GM18858 (cell line): ENCODE results near the gene TRIM71.

ENCODE experiments used
- ATAC-seq: cut with Tn5 transposase; IDR thresholded peaks from one replicate; pipeline ENCODE4 v1.9.1; 2021; ENCODE audit not compliant: unreplicated experiment

The TRIM71 gene

DNA sequence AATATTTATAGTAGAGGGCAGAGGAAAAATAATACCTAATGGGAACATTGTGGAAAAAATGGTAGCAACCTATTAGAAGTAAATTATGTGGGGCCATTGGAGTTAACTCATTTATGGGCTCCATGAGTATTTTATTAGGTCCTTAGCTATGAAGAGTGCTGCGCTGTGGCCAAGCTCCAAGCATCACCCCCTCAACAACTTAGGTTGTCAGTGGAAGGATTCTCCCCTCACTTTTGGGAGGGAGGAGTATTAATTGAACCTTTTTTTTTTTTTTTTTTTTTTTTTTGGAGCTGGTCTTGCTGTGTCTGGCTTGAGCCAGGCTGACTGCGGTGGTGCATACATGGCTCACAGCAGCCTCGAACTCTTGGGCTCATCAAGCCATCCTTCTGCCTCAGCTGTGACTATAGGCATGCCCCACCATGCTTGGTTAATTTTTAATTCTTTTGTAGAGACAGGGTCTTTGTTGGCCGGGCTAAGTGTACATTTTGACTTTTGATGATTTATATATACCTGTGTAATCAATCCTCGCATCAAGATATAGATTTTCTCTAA is 45.2 kb downstream of the TRIM71 start:
- ATAC-seq: no peak

DNA sequence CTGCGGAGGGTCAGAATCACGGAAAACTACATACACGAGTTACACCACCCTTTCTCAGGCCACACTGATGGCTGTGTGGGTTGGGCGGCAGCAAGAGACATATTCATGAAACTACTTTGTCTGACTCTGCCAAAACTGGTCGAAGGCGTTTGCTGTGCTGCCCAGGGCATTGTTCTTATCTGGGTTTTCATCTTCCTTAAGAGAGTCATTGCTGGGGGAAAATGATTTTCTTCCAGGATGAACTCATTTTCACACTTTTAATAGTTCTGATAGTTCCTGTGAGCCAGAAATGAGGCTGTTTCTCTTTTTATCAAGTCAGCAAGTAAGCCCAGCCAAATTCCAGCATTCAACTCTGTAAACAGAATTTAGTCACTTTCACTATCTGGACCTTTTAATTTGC is 47.6 kb downstream of the TRIM71 start:
- no peak for ATAC-seq

DNA sequence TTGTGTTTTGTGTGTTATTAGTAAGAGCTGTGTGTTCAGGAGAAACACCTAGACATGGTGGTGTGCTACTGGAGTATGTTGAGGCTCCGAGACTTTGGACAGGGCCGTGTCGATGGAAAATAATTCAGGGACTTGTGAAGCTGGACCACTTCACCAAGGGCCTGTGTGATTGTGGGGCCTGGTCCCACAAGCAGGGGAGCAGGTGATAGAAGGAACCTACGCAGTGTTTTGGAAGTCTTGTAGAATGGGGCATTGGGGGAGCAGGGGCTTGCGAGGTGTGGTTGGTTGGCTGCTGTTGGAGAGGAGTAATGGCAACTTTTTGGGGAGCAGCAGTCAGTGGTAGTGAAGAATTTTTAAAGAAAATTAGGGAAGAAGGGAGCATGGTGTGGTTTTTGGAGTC is 48.7 kb downstream of the TRIM71 start:
- ATAC-seq: no peak

DNA sequence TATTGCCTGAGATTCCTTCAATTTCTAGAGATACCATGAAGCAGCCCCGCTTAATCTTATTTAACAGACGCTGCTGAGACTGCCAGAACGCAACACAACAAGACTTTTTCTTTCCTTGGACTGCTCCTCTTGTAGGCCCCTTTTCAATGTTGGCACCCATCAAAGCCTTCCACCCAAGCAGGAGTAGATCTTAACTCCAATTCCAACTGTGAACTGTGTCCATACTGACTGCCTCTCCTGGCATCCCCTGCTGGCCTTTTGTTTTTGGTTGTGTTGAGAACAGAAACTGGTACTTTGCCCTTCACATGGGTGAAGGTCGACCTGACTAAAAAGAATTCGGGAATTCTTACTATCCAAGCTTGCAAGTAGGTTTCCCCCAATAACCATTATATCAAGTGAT is 50.2 kb downstream of the TRIM71 start:
- no peak for ATAC-seq

DNA sequence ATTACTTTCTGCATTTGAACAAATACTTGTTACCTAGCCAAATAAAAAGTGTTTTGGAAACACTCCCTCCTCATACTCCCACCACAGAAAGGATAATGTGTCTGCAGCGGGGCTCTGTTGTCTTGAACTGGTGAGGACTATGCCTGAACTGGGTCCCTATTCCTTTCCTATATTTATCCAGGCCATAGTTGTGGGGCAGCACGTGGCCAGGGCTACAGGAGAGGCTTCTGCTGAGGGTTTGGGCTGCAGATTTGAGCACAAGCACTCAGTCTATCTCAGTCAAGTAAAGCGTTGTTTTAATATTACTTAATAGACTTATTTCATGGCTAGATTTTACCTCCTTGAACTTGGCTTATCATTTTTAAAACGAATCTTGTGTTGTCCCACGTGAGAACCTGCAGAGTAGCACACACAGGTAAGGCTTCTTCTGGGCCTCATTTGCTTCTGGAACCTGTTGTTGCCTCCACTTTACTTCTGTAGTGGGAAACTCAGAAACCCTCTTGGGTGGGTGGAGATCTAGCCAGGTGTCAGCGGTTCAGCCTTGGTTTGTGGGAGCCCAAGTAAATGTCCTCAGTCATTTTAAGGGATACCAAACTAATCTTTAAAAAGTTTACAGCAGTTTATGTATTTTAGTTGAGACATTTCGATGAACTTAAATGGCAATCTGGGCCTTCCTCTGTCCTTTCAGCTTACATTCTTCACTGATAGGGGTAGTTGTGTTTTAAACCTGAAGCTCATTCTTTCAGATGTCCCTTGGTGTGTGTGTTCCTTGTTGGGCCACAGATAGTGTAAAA is 51.1 kb downstream of the TRIM71 start:
- no peak for ATAC-seq

DNA sequence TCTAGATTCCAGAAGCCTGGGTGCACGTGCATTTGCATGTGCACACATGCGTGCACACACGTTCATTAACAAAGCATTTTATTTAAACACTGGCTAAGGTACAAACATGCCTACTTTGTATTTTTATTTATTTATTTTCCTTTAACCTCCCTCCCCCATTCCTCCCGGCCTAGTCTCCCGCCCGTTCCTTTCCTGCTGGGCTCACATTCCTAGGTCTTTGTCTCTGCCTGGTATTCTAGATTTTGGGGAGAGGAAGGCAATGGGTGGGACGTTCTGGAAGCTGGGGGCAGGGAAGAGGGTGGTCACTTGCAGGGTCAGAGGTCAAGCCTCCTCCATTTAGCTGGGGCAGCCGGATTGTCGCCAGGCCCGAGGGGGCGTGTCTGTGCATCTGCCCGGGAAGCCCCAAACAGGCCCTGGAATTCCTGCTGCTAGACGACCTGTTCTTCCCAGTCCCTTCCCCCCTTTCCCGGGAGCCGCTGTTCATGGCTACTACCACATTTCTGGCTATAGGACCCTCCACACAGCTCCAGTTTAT is 51.8 kb downstream of the TRIM71 start:
- ATAC-seq: no peak

DNA sequence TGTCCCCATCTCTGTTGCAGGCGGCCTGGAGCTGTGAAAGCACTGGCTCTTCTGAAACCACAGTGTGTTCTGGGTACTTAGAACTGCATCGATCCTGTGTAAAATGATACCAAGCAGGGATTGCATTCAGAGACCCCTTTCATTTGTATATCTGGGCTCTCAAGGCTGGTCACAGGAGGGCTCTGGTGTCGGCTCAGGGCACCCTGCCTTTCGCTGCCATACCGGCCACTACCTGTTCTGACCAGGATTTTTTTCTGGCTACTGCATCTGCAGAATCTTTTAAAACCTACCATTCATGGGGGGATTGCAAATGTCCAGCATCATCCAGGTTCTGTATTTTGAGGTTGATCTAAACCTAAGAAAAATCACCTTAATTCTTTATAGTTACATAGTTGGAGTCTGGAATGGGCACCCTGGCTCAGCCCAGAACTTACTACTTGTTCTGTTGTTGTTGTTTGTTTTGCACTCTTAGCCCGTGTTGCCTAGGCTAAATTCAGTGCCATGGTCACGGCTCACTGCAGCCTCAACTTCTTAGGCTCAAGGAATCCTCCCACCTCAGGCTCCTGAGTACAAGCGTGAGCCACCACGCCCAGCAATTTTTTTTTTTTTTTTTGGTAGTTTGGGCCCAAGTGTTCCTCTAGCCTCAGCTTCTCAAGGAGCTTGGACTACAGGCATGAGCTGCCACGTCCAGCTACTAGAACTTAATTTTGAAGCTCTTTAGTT is 52.7 kb downstream of the TRIM71 start:
- no peak for ATAC-seq

DNA sequence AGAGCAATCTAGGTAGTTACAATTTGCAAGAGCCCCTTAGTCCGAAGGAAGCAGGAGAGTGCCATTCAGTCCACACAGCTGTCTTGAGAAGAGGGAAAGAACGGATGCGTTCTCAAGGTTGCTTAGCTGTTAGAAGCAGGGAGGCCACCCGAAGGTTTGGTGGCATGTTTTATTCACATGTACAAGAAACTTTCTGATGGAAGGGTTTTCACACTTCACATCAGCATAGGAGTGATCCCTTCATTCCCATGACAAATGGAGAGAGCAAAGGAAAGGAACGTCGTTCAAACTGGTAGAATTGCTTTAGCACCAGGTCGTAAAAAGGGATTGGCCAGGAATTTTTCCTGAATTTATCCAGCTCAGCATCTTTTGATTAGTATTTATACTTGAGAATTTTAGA is 53.5 kb downstream of the TRIM71 start:
- ATAC-seq: no peak

DNA sequence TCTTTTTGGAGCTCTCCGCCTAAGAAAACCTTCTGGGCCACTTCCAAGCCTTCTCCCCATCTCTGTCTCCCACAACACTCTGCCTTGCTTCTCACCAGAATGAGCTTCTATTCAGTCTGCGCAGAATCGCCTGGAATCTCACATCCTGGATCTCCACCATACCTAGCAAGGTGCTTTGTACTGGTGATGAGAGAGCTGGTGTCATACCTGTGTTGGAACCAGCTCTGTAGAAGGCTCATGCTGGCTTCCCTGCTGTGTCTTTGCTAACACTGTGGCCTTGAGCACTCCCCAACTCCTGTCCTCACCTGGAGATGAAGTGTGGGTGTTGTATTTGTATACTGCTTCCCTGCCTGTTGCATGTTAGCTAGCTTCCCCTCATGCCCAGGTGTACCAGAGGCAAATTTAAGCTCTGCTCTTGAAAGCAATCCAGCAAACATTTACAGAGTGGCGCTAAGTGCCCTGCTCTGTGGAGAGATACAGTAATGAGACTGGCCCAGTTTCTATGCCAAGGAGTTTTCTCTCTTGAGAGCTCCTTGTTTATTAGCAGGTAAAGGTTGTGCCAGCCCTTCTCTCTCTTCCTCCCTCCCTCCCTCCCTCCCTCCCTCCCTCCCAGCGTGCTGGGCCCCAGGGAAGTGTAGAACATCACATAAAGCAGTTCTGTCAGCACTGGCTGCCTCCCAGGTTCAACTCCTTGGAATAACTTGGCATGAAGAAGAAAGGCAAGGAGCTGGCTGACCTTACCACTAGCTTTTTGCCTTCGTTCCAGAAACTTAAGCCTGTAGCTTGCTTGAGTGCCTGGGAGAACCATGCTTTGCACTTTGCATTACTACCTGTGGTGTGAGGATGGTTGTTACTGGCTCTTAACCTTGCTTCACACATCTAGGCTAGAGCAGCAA is 54.9 kb downstream of the TRIM71 start:
- no peak for ATAC-seq

DNA sequence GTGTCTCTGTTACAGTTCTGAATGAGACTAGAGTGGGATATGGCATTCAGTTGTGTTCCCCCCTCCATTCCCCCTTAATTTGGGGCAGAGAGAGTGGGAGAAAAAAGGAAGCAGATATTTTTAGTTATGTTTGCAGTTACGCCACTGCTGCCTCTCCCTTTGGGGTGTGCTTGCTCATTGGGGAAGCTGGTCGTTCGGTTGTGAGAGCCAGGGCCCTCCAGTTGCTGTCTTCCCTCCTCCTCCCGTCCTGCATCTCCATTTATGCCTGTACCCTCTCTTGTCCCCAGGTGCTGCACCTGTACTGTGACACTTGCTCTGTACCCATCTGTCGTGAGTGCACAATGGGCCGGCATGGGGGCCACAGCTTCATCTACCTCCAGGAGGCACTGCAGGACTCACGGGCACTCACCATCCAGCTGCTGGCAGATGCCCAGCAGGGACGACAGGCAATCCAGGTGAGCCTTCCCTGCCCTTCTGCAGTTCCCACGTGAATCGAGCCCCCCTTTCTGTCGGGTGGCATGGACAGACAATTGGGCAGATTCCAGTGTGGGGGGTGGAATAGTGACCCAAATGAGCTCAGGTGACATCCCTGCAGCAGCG is 55.8 kb downstream of the TRIM71 start:
- ATAC-seq: no peak

DNA sequence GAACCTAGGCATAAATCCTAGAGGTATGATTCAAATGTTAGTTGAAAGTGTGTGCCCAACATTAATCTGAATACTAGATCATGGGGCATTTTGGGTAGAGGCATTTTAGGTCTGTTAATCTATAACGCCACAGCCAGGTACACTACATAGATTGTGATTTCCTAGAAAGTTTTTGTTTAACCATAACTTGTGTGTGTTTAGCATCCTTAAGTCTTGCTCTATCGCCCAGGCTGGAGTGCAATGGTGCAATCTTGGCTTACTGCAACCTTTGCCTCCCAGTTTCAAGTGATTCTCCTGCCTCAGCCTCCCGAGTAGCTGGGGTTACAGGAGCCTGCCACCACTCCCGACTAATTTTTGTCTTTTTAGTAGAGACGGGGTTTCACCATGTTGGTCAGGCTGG is 59.1 kb downstream of the TRIM71 start:
- ATAC-seq: no peak

DNA sequence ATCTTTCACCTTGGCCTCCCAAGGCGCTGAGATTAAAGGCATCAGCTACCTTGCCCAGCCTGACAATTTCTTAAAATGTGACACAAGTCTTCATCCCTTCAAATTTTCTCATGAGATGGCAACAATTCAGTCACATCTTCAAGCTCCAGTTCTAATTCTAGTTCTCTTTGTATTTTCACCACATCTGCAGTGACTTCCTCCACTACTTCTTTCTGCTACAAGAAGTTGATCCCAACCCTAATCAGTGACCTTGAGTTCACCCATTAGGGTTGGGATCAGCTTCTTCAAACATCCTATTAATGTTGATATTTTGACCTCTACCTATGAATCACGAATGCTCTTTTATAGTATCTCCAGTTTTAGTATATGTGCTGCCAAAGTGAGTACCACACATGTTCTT is 59.8 kb downstream of the TRIM71 start:
- no peak for ATAC-seq

DNA sequence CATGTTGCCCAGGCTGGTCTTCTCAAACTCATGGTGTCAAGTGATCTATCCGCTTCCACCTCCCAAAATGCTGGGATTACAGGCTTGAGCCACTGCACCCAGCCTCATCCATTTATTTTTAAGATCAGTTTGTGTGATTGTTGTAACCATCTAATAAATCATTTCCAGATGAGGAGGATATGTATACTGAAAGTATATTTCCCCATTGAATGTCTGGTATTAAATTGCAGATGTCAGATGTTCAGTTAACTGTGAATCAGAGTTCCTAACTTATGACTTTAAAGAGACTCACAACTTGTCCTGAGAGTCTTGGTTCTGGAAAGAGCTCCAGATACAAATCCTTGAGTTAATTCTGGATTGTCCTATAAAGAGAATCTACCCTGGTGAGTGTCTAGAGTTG is 62.4 kb downstream of the TRIM71 start:
- ATAC-seq: no peak

DNA sequence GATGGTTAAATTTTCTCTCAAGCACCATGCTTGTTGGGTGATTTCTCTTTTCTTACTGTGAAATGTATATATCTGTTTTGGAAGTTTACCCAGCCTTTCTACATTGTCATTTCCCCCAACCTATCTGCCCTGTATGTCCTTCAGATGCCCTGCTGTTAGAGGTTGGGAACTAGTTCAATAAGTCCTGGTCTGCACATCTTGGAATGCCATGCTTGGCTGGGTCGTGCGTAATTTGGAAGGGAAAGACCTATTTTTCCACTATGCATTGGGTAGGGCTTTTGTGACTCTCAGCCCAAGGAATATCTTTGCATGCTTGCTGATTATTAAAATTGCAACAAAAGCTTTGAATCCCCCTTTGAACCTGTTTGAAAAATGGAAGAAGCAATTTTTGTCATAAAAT is 63.8 kb downstream of the TRIM71 start:
- no peak for ATAC-seq

DNA sequence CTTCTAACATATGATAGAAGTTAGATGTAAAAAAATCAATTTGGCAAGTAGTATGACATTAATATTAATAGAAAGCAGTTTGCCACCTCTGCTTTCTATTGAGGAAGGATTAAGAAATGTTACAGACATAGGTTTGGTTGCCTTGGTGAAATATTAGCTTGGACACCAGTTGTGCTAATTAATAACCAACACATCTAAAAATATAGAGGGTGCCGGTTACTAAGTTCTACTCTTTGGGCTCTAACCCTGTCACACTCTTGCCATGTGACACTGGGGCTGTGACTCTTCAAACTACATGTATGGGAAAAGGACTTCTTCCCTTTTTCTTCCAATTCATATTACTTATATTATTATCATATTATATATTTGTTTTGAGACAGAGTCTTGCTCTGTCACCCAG is 64.4 kb downstream of the TRIM71 start:
- ATAC-seq: no peak

DNA sequence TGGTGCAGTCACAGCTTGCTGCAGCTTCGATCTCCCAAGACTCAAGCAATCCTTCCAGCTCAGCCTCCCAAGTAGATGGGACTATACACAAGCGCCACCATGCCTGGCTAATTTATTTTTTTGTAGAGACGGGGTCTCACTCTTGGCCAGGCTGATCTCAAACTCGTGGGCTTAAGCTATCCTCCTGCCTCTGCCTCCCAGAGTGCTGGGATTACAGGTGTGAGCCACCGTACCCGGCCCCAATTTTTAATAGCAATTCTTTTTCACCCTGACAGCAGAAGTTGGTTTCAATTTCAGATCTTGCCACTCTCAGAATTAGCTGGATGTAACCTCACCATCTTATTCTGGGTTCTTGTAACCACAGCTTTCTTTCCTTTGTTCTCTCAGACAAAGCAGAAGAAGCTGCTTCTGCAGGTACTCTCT is 64.8 kb downstream of the TRIM71 start:
- peak; percentile 96 for ATAC-seq

DNA sequence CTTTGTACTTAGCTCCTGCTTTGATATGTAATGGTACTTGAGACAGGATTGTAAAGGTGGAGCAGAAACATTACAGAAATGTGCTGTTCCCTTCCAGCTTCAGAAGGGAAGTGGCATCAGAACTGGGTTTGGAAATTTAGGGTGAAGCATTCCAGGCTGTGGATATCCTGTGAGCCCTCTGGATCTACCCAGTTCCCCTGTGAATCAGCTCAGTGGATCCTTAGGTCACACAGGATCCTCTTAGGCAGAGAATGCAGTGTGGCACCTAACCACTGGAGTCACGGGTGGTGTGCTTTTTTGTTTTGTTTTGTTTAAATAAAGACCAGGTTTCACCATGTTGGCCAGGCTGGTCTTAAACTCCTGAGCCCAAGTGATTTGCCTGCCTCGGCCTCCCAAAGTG is 66.0 kb downstream of the TRIM71 start:
- ATAC-seq: no peak

DNA sequence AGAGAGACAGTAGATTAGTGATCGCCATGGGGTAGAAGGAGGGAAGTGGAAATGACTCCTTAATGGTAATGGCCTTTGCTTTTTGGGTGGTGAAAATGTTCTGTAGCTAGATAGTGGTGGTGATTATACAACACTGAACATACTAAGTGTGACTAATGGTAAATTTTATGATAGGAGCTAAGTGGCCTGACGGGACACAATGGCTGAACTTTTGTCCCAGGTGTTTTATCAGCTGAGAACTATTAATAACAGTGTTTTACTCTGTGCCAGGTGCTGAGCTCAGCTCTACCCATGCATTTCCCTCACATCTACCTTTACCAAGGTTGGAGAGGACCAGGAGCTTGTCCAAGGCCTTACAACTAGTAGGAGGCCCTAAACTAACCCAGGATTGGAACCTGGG is 66.8 kb downstream of the TRIM71 start:
- no peak for ATAC-seq

DNA sequence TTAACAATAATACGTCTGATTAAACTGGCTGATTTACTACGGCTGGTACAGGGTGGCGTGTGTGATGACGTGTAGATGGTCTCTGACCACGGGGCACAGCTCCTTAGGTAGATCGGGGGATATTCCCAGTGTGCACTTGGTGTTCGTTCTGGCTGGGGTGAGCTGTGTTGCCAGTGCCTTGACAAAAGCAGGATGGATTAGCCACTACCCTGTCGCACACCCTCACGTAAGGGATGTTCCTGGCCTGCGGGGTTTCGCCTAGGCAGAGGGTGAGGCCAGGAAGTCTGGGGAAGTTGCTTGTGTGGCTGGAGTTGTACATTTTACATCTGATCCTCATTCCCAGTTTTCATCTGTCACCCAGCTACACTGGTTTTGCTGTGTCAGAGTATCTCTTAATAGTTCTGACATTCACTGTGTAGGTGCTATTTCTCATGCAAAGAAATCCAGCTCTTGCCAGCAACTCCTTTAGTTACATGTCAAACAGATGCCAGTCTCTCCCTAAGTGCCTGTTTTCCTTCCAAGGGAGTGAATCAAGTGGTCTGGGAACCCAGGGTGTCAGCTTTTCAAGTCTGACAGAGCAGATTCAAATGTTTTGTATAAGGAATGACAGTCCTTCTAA is 67.6 kb downstream of the TRIM71 start:
- ATAC-seq: no peak

DNA sequence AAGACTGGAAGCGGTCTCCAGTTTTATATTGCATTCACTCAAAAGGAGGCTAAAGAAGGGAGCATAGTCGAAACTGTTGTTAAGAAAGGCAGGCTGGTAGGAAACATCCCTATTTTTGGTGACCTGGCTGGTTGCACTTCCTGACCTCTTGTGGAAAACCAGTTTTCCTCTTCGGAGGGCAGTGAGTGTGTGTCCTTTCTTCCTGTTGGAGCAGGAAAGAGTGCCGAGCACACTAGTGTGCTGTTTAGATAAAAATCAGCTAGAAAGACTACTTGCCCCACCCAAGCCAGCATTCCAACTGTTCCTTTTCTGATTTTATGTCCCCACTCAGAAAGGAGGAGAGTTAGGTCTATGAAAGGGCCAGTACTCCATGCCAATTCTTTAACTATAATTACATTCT is 68.5 kb downstream of the TRIM71 start:
- no peak for ATAC-seq
